PFSK-1 (cell line): Measurements from ENCODE around the gene NAV2.

Source experiments
- FOXP2 ChIP-seq: optimal IDR thresholded peaks from 2 replicates; pipeline ENCODE3; 2011; ENCODE audit warnings: borderline replicate concordance, control low read depth, inconsistent platforms; ENCODE audit not compliant: insufficient read depth; ENCODE audit errors: extremely low read length, extremely low read depth
- POLR2AphosphoS5 ChIP-seq: IDR thresholded peaks from 2 replicates; pipeline ENCODE4 v1.6.1; 2012; ENCODE audit warnings: low read depth, mild to moderate bottlenecking, control low read depth, low read length, moderate library complexity
- TF ChIP-seq, protein P1 (sequence below), 2 experiments: IDR thresholded peaks; 2 replicates each; pipeline versions ENCODE4 v1.6.1 to v1.8.0; 2011 to 2012; ENCODE audit warnings: low read depth in 2 of 2, low read length in 2 of 2, control low read depth in 1 of 2, inconsistent platforms in 1 of 2, mild to moderate bottlenecking in 1 of 2, moderate library complexity in 1 of 2; ENCODE audit not compliant: insufficient read depth in 1 of 2

DNA sequence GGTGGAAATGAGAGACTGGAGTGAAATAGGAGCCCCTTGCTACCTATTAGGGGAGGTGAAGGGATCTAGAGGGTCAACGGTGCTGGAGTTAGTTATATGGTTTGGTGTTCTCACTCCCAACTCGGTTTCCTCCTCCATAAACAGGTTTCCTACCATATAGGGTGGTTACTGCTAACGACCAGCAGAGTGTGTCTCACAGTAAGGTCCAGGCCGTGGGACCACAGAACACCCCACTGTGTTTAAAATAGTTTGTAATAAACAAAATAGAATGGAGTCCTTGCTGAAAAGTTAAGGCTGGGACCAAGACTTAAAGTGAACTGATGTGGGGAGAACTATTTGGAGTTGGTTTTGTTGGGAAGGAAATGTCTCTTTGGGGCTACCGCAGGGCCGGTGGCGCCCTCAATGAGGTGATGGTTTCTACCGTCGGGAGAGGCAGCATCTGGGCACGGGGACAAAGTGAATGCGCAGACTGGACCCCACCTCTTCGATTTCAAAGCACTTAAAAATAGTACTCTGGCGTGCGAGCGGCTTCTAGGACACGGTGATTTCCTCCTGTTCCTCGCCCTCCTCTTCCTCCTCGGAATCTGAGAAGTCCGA lies 443.1 kb downstream of the NAV2 start:
- TF ChIP-seq, protein P1, sequence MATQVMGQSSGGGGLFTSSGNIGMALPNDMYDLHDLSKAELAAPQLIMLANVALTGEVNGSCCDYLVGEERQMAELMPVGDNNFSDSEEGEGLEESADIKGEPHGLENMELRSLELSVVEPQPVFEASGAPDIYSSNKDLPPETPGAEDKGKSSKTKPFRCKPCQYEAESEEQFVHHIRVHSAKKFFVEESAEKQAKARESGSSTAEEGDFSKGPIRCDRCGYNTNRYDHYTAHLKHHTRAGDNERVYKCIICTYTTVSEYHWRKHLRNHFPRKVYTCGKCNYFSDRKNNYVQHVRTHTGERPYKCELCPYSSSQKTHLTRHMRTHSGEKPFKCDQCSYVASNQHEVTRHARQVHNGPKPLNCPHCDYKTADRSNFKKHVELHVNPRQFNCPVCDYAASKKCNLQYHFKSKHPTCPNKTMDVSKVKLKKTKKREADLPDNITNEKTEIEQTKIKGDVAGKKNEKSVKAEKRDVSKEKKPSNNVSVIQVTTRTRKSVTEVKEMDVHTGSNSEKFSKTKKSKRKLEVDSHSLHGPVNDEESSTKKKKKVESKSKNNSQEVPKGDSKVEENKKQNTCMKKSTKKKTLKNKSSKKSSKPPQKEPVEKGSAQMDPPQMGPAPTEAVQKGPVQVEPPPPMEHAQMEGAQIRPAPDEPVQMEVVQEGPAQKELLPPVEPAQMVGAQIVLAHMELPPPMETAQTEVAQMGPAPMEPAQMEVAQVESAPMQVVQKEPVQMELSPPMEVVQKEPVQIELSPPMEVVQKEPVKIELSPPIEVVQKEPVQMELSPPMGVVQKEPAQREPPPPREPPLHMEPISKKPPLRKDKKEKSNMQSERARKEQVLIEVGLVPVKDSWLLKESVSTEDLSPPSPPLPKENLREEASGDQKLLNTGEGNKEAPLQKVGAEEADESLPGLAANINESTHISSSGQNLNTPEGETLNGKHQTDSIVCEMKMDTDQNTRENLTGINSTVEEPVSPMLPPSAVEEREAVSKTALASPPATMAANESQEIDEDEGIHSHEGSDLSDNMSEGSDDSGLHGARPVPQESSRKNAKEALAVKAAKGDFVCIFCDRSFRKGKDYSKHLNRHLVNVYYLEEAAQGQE (IDR thresholded peaks at IDR 0.05; ENCODE audit: insufficient read depth in 1 of 2, low read depth in 2 of 2, low read length in 2 of 2), result no peak
- no peak for TF ChIP-seq POLR2AphosphoS5
- no peak for TF ChIP-seq FOXP2
